GM21717 (cell line): ENCODE data around the gene ATN1.
A peak's percentile ranks its signal among the peaks of the same experiment; 100 is the strongest.
"Not testable (repeated sequence)": the region's sequence is repeated elsewhere in the genome, so short reads cannot be mapped to it uniquely, and the experiment has no call there.

Source experiments
- ATAC-seq: cut with Tn5 transposase; IDR thresholded peaks from one replicate; pipeline ENCODE4 v1.9.1; 2021; ENCODE audit warnings: mild to moderate bottlenecking, moderate library complexity; ENCODE audit not compliant: unreplicated experiment

ATN1 gene

DNA sequence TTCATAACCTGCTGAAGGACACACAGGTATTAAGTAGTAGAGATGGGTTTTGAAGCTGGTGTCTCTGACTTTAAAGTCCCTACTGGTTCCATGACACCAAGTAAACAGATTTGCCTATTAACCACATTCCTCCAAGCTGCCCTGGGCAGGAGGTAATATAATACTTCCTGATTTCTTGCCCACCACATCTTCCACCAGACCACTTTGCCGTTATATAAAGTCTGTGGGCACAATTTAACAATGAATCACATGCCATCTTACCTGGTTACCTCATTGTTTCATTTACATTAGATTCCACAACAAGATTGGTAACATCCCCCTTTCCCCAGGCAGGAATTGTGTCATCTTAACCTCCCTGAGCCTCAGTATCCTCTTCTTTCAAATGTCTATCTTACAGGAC, 24.0 kb upstream of the ATN1 start:
- no peak for ATAC-seq

DNA sequence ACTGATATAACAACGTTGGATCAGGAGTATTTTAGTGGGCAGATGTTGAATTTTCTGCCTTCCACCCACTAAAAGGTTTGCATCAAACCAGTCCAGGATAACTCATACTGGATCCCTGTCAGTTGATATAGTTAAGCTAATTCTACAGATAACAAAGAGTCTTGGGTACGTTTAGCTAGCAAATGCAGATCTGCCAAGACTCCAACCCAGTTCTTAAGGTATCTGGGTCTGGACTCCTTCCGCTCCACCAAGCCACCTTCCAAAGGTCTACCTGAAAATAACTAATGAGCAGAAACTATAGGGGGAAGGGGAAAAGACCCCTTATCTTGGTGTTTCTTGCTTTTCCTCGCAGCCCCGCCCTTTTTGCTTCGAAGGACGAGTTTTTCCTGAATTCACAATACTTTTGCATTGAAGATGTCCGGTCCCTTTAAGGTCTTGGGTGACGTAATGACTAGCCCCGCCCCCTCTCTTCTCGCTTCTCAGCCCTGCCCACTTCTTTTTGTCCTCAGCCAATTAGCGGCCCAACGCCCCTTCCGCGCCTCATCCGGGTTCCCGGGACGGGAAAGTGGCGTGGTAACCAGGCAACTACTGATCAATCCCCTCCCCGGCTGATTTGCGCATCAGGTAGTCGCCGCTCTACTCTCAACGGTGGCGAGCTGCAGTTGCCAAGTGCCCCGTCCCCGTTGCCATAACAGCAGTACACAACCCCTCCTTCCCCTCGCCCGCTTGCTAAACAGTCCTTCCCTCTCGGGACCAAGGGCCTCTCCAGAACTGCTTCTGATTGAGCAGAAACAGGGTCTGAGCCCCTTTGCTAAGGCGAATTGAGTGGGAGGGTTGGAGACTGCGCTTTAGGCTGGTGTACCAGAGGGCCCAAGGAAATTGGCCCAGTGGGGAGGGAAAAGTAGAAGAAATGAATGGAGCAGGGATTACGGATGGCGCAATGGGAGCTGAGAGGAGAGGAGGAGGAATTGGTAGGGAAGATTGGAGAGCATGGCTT, 23.2 kb upstream of the ATN1 start, which contains the start of gene LRRC23:
Gene LRRC23 (plus strand): TSS at position 543 of the 997 bp plus-strand sequence. CDS start 812 bp downstream, outside the sequence.
- peak; percentile 79 for ATAC-seq

DNA sequence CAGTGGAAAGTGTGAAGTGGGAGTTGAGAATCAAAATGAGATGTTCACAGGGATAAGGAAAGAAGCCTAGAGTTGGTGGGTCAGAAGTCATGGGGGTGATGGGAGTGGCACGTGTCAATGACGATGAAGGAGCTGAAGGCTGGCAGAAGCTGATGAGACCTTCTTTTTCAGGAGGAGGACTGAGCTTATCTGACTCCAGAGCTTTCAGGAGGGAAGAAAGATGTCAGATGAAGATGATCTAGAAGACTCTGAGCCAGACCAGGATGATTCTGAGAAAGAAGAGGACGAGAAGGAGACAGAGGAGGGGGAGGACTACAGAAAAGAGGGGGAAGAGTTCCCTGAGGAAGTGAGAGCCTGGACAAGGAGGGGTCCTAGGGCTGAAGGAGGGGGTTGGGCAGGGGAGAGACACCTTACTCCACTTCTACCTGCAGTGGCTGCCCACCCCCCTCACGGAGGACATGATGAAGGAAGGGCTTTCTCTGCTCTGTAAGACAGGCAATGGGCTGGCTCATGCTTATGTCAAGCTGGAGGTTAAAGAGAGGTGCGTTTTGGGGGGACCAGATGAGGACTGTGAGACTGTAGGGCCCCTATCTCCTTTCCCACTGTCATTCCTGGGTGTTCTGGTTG, 22.2 kb upstream of the ATN1 start:
- ATAC-seq, result no peak

DNA sequence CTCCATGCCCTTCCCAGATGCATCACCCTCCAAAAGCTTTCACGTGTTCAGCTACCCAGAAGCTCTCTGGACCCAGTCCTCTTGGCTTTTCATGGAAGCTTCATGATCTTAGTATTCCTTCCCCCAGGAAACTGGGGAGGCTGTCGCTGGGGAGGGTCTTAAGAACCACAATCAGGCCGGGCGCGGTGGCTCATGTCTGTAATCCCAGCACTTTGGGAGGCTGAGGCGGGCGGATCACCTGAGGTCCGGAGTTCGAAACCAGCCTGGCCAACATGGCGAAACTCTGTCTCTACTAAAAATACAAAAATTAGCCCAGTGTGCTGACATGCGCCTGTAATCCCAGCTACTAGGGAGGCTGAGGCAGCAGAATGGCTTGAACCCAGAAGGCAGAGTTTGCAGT, 19.6 kb upstream of the ATN1 start:
- ATAC-seq, result not testable (repeated sequence)

DNA sequence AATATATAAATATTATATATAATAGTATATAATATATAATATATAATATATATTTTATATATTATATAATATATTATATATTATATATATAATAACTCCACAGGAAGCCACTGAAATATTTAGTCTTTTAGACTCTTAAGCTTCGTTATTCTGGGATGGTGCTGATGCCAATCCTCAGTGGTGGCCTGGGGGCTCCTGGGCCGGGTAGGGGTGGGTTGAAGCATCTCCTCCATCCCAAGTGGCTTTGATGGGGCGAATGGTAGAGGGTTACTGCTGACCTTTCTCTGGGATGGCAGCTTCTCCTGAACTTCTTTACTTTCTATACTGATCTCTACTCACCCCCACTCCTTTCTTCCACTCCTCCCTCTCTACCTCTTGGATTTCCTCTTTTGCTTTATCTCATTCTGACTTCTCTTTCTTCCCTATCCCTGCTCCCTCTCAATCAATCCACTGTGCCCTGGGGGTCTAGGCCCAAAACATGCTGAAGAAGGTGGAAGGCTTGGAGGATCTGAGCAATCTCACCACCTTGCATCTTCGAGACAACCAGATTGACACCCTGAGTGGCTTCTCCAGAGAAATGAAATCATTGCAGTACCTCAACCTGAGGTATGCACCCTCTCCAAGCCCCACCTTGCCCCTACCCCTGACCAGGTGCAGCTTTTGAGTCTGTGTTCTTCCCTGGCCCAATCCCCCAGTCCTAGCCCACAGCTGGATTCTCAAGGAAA, 18.2 kb upstream of the ATN1 start:
- ATAC-seq, result no peak

DNA sequence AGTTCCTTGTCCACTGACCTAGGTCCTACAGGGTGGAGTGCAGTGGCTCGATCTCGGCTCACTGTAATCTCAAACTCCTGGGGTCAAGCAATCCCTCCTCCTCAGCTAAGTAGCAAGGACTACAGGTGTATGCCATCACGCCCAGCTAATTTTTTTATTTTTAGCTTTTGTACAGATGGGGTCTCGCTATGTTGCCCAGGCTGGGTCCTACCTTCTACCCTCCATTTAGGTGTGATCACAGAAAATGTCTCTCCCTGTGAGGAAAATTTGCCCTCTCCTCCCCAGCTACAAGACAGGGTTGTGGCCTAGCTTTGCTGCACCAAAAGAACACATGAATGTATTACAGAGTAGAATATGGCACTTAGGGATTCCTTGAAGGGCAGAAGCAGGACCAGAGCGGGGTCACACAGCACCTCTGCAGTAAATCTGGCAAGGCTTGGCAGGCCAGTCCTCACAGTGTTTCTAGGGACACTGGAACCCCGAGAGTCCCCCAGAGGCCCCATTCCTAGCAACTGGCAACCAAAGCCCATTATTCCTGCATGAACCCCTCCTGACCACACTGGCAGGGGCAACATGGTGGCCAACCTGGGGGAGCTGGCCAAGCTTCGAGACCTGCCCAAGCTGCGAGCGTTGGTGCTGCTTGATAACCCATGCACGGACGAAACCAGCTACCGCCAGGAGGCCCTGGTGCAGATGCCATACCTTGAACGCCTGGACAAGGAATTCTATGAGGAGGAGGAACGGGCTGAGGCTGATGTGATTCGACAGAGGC, 15.4 kb upstream of the ATN1 start:
- no peak for ATAC-seq

DNA sequence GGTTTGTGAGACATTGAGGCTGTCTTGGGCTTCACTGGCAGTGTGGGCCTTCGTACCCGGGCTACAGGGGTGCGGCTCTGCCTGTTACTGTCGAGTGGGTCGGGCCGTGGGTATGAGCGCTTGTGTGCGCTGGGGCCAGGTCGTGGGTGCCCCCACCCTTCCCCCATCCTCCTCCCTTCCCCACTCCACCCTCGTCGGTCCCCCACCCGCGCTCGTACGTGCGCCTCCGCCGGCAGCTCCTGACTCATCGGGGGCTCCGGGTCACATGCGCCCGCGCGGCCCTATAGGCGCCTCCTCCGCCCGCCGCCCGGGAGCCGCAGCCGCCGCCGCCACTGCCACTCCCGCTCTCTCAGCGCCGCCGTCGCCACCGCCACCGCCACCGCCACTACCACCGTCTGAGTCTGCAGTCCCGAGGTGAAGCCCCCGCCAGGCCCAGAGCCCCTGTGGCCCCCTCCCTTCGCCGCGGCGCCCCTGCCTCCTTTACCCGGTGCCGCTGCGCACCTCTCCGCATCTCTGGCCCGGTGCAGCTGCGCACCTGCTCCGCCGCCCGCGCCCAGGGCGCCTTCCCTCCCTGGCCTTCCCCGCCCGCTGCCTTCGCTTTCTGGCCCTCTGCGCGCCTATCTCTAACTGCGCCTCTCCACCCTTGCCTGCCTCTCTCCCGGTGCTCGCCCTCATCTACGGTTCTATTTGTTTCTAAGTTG, 13.4 kb upstream of the ATN1 start, which contains the start of gene ENO2:
Gene ENO2 (plus strand): TSS at position 335 of the 701 bp plus-strand sequence. CDS start 1,253 bp downstream, outside the sequence.
- ATAC-seq, result peak; percentile 73

DNA sequence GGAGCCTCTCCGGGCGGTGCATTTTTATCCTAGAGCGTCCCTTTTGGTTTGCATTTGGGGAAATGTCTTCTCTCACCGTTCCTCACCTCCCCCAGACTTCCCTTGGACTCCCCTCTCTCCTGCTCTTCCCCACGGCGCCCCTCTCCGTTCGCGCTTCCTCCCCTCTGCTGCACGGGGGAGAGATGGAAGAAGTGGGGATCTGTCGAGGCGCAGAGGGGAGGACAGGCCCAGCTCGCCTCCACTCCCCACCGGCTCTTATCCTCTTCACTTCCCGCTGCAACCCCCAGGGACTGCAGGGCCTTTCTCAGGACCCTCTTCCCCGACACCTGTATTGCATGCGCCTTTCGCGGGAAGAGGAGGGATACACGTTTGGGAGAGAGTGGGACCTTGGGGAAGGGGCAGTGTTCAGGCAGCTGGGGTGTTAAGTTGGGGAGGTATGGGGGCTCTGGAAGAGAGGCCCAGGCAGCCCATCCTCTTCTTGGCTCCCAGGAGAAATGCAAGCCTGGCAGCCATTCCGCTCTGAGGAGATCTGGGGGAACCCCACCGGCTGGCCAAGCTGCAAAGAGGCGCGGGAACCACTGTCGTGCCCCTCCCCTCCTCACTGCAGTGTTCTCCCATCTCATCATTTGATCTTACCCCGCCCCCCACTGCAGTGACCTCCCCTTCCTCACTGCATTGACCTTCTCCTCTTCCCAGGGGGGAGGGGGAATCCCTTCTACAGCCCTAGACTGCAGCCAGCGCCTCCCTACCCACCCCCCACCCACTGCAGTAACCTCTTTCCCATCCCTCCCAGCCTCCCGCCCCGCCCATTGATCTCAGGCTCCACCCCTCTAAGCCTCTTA, 12.6 kb upstream of the ATN1 start:
- no peak for ATAC-seq

DNA sequence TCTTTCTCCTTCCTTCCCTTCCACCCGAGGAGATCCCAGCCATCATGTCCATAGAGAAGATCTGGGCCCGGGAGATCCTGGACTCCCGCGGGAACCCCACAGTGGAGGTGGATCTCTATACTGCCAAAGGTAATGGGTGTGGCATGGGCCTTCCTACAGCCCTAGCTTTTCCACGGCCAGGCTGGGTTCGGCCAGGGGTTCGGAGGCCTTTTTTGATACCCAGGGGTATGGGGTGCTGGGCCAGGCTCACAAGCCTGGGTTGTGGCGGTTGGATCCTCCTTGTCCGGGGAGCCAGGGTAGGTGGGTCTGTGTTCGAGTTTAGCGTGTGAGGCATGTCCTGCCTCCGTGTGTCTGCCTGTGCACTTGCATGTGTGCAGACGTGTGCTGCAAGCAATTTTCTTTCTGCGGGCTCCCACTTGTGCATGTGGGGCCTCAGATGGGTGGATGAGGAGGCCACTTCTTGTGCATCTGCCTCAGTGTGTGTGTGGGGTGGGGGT, 11.9 kb upstream of the ATN1 start:
- ATAC-seq, result no peak

DNA sequence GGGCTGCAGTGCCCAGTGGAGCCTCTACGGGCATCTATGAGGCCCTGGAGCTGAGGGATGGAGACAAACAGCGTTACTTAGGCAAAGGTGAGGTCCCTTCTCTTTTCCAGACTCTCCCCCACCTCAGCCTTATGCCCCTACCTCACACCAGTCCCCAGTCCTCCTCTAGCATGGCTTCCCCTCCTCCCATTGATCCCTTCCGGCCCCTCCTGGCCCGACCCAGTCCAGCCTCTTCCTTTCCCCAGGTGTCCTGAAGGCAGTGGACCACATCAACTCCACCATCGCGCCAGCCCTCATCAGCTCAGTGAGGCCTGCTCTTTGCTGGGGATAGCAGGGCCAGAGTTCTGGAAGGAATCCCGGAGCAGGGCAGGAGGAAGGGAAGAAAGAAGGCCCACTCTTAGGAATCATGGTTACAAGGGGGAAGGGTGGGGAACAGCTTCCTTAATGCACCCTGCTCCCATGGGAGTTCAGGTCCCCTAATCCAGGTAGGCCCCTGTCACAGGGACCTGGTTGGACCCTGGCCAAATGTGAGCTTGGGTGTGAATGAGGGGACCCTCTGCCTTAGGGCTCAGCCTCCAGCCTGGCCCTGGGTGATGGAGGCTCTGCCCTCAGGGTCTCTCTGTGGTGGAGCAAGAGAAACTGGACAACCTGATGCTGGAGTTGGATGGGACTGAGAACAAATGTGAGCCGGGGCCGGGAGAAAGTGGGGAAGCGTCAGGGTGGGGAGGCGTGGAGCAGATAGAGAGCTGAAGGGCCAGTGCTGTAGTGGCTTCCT, 11.1 kb upstream of the ATN1 start:
- ATAC-seq, result no peak

DNA sequence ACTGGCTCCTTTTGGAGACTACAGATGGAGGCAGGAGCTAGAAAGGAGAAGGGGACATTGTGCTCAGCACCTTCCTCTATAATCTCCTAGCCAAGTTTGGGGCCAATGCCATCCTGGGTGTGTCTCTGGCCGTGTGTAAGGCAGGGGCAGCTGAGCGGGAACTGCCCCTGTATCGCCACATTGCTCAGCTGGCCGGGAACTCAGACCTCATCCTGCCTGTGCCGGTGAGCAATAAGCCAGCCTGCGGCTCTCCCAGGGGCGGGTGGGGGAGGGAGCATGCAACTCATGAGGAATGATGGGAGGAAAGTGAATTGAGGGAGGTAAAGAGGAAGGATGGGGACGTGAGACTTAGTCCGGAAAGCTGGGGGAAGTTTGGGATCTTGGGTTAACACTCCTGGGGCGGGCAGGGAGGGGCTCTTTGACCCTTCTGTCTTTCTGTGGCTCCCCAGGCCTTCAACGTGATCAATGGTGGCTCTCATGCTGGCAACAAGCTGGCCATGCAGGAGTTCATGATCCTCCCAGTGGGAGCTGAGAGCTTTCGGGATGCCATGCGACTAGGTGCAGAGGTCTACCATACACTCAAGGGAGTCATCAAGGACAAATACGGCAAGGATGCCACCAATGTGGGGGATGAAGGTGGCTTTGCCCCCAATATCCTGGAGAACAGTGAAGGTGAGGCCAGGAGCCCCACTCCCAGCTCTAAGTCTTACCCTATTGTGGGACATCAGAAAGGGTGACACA, 10.1 kb upstream of the ATN1 start:
- ATAC-seq, result no peak

DNA sequence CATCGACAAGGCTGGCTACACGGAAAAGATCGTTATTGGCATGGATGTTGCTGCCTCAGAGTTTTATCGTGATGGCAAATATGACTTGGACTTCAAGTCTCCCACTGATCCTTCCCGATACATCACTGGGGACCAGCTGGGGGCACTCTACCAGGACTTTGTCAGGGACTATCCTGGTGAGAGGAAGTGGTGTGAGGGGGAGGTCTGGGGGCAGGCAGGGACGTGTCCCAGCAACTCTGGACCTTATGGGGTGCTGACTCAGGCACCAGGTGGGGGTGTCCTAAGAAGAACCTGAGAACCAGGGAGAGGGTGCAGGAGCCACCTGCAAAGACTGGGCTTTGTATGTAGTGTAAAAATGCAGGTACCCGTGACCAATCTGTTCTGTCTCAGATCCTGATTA, 8.2 kb upstream of the ATN1 start:
- no peak for ATAC-seq

DNA sequence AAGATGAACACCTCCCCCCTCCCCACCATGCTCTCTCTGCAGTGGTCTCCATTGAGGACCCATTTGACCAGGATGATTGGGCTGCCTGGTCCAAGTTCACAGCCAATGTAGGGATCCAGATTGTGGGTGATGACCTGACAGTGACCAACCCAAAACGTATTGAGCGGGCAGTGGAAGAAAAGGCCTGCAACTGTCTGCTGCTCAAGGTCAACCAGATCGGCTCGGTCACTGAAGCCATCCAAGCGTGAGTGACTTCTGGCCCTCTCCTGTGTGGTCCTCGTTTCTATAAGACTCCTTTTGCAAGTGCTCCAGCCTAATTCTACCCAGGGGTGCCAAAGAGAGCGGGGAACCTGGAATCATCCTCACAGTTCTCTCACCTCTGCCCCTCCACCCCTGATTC, 6.2 kb upstream of the ATN1 start:
- ATAC-seq, result no peak

DNA sequence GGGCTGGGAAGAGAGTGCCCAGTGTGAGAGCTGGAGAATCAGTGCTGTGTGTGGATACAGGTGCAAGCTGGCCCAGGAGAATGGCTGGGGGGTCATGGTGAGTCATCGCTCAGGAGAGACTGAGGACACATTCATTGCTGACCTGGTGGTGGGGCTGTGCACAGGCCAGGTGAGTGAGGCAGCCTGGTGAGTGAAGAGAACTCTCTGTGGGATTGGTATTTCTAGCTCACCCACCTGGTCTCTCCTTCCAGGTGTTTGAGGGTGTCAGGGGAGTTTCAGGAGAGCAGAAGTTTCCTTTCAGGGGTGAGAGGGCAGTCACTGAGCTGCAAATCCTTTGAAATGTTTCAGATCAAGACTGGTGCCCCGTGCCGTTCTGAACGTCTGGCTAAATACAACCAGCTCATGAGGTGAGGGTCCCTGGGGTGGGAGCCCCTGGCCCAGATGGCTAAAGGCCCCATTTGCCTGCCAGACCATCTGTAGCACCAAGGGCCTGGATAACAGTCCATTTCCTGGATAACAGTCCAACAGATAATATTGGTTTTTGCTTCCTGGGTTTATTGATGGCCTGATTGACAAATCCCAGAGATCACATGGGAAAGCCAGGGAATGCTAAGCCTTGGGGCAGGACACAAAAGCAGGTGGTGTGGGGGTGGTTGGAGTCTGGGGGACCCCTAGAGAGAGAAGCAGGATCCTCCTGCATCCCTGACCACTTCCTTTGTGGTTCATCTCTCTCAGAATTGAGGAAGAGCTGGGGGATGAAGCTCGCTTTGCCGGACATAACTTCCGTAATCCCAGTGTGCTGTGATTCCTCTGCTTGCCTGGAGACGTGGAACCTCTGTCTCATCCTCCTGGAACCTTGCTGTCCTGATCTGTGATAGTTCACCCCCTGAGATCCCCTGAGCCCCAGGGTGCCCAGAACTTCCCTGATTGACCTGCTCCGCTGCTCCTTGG, 5.5 kb upstream of the ATN1 start:
- ATAC-seq, result no peak

DNA sequence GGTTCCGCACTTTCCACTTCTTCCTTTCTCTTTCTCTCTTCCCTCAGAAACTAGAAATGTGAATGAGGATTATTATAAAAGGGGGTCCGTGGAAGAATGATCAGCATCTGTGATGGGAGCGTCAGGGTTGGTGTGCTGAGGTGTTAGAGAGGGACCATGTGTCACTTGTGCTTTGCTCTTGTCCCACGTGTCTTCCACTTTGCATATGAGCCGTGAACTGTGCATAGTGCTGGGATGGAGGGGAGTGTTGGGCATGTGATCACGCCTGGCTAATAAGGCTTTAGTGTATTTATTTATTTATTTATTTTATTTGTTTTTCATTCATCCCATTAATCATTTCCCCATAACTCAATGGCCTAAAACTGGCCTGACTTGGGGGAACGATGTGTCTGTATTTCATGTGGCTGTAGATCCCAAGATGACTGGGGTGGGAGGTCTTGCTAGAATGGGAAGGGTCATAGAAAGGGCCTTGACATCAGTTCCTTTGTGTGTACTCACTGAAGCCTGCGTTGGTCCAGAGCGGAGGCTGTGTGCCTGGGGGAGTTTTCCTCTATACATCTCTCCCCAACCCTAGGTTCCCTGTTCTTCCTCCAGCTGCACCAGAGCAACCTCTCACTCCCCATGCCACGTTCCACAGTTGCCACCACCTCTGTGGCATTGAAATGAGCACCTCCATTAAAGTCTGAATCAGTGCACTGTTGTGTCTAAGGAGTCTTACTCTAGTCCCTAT, 4.6 kb upstream of the ATN1 start:
- ATAC-seq, result no peak

DNA sequence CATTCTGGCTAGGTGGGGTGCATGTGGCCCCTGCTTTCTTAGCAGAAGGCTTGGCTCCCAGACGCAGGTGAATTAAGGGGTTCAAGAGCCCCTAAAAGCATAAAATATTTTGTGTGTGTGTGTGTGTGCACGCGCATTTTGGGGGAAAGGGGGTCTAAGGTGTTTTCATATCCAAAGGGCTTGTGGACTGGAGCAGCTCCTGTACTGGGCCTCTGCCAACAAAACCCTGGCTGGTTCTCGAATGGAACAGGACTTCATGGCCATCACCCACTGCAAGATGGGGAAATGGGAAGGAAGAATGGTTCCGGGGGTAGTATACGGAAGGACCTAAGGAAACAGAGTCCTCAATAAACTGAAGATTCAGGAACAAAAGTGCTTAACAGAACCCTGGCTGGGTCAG, 3.9 kb upstream of the ATN1 start:
- no peak for ATAC-seq
